Activated CD8-positive, alpha-beta T cell treated with anti-CD3 and anti-CD28 coated beads for 36 hours (primary cell): ENCODE measurements around the gene DNMT3A. TPM values are rescaled to one million over a fixed set of nuclear protein-coding genes. Genes with fewer than 3 reads are reported as not detected.
A peak's percentile ranks its signal among the peaks of the same experiment; 100 is the strongest.
"Not testable (repeated sequence)": the region's sequence is repeated elsewhere in the genome, so short reads cannot be mapped to it uniquely, and the experiment has no call there.

ENCODE experiments used
- ATAC-seq: fragments of 200-7000 bp; cut with Tn5 transposase; one replicate; pipeline ENCODE4 v1.10.0; 2021; ENCODE audit warnings: mild to moderate bottlenecking, moderate library complexity
- CTCF ChIA-PET: fragments of 350-600 bp; sonication (Branson Sonifier 250); formaldehyde crosslinking; loops from one replicate; lab custom pipeline; 2021; ENCODE audit warnings: antibody characterized with exemption; lab: Charles Lee
- POLR2A ChIA-PET: fragments of 350-600 bp; sonication (Branson Sonifier 250); formaldehyde crosslinking; loops from one replicate; lab custom pipeline; 2021; ENCODE audit warnings: antibody characterized with exemption; lab: Charles Lee
- DNase-seq: peaks from one replicate; pipeline ENCODE4 v3.0.0-alpha.2; 2020
- H3K27ac Mint-ChIP-seq: one replicate; pipeline ENCODE4 v1.8.0; 2021; ENCODE audit warnings: mild to moderate bottlenecking, mixed read lengths
- H3K27me3 Mint-ChIP-seq: one replicate; pipeline ENCODE4 v1.8.0; 2021; ENCODE audit warnings: mixed read lengths
- H3K36me3 Mint-ChIP-seq: one replicate; pipeline ENCODE4 v1.8.0; 2021; ENCODE audit warnings: low read depth, mixed read lengths
- H3K4me1 Mint-ChIP-seq: one replicate; pipeline ENCODE4 v1.8.0; 2021; ENCODE audit warnings: low read depth, mixed read lengths
- H3K4me3 Mint-ChIP-seq: one replicate; pipeline ENCODE4 v1.8.0; 2021; ENCODE audit warnings: mild to moderate bottlenecking, moderate library complexity, mixed read lengths
- H3K9me3 Mint-ChIP-seq: one replicate; pipeline ENCODE4 v1.8.0; 2021; ENCODE audit warnings: mixed read lengths
- CTCF ChIP-seq: fragments of 200-600 bp; IDR thresholded peaks from one replicate; pipeline ENCODE4 v1.8.0; 2022; ENCODE audit warnings: antibody characterized with exemption, mild to moderate bottlenecking
- intact Hi-C: fragments of 100-400 bp; cut with micrococcal nuclease; formaldehyde crosslinking; loops from one replicate; pipeline ENCODE4 v1.10.0; 2022
- total RNA-seq, 2 experiments: library from RNA; stranded (reverse); gene quantifications; one replicate each; pipeline ENCODE4 v1.2.3, GENCODE V29; 2021

The DNMT3A gene
- total RNA-seq, 2 experiments from 2014 or later, result 84.8 to 97.8 TPM

- ATAC-seq (no peak), DNase-seq (peak; percentile 14)
- peak overlapping the region; percentile 96 for H3K27ac Mint-ChIP-seq
- ChIA-PET POLR2A (interaction anchor here (0.7 to 2.1 kb wide), 10 partner anchors 12 to 356 kb away, joined by 3 to 14 read pairs (median 4); no protein-coding TSS in a partner anchor), CTCF (interaction anchor here (1.0 to 2.7 kb wide), 9 partner anchors 13 to 108 kb away, joined by 3 to 16 read pairs (median 5); no protein-coding TSS in a partner anchor)
- no peaks in the 10 kb centered on the region for H3K9me3 Mint-ChIP-seq
- H3K36me3 Mint-ChIP-seq, result peaks cover 61% of the 10 kb centered on the region
- intact Hi-C loops, result loop anchor here (10.0 kb wide), 1 partner anchor 251 kb away; no protein-coding TSS in a partner anchor
- H3K4me1 Mint-ChIP-seq, result peaks cover 53% of the 10 kb centered on the region
- H3K4me3 Mint-ChIP-seq, result peak overlapping the region; percentile 61
- TF ChIP-seq CTCF, result no peak
- H3K27me3 Mint-ChIP-seq, result no peaks in the 10 kb centered on the region
Observed at GRCh38 chr2:25273985-25274535, 67.7 kb downstream of the DNMT3A start.

GRCh38 chr2:25272705-25273104, 69.0 kb downstream of the DNMT3A start:
- intact Hi-C loops, result loop anchor here (10.0 kb wide), 1 partner anchor 252 kb away; no protein-coding TSS in a partner anchor
- H3K4me3 Mint-ChIP-seq, H3K9me3 Mint-ChIP-seq, H3K27me3 Mint-ChIP-seq, DNase-seq, ATAC-seq: not testable (repeated sequence)
- peaks cover 45% of the 10 kb centered on the region for H3K4me1 Mint-ChIP-seq
- peak overlapping the region; percentile 96 for H3K27ac Mint-ChIP-seq
- ChIA-PET POLR2A (interaction anchor here (1.0 to 2.1 kb wide), 7 partner anchors 13 to 355 kb away, joined by 3 to 14 read pairs (median 5); no protein-coding TSS in a partner anchor), CTCF (interaction anchor here (1.0 to 2.7 kb wide), 5 partner anchors 12 to 106 kb away, joined by 3 to 16 read pairs (median 5); no protein-coding TSS in a partner anchor)
- H3K36me3 Mint-ChIP-seq, result peaks cover 62% of the 10 kb centered on the region

- H3K9me3 Mint-ChIP-seq, result no peaks in the 10 kb centered on the region
- TF ChIP-seq CTCF, result no peak
- H3K27me3 Mint-ChIP-seq, result no peaks in the 10 kb centered on the region
- H3K36me3 Mint-ChIP-seq, result peaks cover 72% of the 10 kb centered on the region
- H3K4me3 Mint-ChIP-seq, result no peak overlapping the region
- intact Hi-C loops, result loop anchor here (10.0 kb wide), 1 partner anchor 255 kb away; no protein-coding TSS in a partner anchor
- peaks cover 43% of the 10 kb centered on the region for H3K4me1 Mint-ChIP-seq
- CTCF ChIA-PET, result interaction anchor here (1.0 kb wide), 1 partner anchor 8 kb away, joined by 3 read pairs; no protein-coding TSS in a partner anchor
- POLR2A ChIA-PET, result interaction anchor here (1.1 kb wide), 1 partner anchor 69 kb away, joined by 3 read pairs; no protein-coding TSS in a partner anchor
- ATAC-seq (no peak), DNase-seq (no peak)
- no peak overlapping the region for H3K27ac Mint-ChIP-seq
Observed at GRCh38 chr2:25270061-25270460, 71.7 kb downstream of the DNMT3A start.

- POLR2A ChIA-PET, result no interaction called here
- H3K27me3 Mint-ChIP-seq, result no peaks in the 10 kb centered on the region
- no peaks in the 10 kb centered on the region for H3K9me3 Mint-ChIP-seq
- intact Hi-C loops, result no loop called here
- H3K27ac Mint-ChIP-seq, result no peak overlapping the region
- H3K4me1 Mint-ChIP-seq, result peaks cover 38% of the 10 kb centered on the region
- ATAC-seq (no peak), DNase-seq (no peak)
- CTCF ChIA-PET, result interaction anchor here (1.0 to 4.1 kb wide), 2 partner anchors 8 to 9 kb away, joined by 3 to 21 read pairs; no protein-coding TSS in a partner anchor
- H3K36me3 Mint-ChIP-seq, result peaks cover 72% of the 10 kb centered on the region
- TF ChIP-seq CTCF, result no peak
- no peak overlapping the region for H3K4me3 Mint-ChIP-seq
Observed at GRCh38 chr2:25269233-25269632, 72.5 kb downstream of the DNMT3A start.

DNA sequence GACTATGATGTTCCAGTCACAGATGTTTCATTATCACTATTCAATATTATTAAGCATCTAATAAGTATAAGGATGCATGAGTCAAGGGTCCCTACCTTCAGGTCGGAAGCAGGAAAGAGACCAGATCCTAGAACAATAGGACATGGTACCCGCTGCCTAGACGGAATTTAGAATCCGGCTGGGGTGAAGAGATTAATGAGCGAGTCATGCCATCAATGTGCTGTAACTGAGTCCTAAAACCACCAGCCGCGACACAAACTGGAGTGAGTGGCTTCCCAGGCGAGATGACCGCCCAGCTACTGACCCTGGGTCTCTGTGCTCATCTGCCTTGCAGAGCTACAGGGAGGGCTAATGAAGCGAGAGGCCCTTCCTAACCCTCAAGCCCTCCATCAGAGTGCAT, 73.6 kb downstream of the DNMT3A start:
- no peaks in the 10 kb centered on the region for H3K9me3 Mint-ChIP-seq
- CTCF ChIA-PET, result interaction anchor here (1.0 to 4.1 kb wide), 3 partner anchors 9 to 16 kb away, joined by 3 to 21 read pairs (median 3); no protein-coding TSS in a partner anchor
- TF ChIP-seq CTCF, result no peak
- intact Hi-C loops, result no loop called here
- no peak for ATAC-seq
- H3K4me1 Mint-ChIP-seq, result peaks cover 27% of the 10 kb centered on the region
- no peak overlapping the region for H3K27ac Mint-ChIP-seq
- H3K4me3 Mint-ChIP-seq, result no peak overlapping the region
- DNase-seq, result no peak
- no peaks in the 10 kb centered on the region for H3K27me3 Mint-ChIP-seq
- H3K36me3 Mint-ChIP-seq, result peaks cover 64% of the 10 kb centered on the region
- POLR2A ChIA-PET, result interaction anchor here (0.7 kb wide), 1 partner anchor 10 kb away, joined by 3 read pairs; no protein-coding TSS in a partner anchor
